Non-pigmented ciliary epithelial cell (primary cell): Measurements from ENCODE around the gene RNF152.
"Not testable (repeated sequence)": the region's sequence is repeated elsewhere in the genome, so short reads cannot be mapped to it uniquely, and the experiment has no call there.

ENCODE experiments used
- DNase-seq: peaks from one replicate; pipeline ENCODE4 v3.0.0-alpha.2; 2010; ENCODE audit warnings: low read depth

Gene RNF152

GRCh38 chr18:61821748-61822147 lies 71.1 kb downstream of the RNF152 start:
- DNase-seq = no peak

GRCh38 chr18:61820882-61821281 lies 71.9 kb downstream of the RNF152 start:
- DNase-seq = no peak

DNA sequence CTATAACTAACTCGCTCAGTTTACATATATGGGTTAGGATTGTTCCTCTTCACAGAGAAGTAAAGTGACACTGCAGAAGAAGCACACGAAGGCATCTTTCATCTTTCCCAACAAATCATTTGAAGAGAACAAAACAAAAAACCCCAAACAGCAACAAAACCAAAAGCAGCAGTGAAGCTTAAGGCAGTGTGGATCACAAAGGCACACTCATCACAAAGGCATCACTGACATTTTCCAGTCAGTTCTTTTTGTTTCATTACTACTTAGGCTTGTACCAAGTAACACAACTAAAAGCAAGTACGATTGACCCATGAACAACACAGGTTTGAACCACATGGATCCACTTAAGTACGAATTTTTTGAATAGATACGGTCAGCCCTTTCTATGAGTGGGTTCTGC lies 75.7 kb downstream of the RNF152 start:
- DNase-seq = peak; percentile 19

DNA sequence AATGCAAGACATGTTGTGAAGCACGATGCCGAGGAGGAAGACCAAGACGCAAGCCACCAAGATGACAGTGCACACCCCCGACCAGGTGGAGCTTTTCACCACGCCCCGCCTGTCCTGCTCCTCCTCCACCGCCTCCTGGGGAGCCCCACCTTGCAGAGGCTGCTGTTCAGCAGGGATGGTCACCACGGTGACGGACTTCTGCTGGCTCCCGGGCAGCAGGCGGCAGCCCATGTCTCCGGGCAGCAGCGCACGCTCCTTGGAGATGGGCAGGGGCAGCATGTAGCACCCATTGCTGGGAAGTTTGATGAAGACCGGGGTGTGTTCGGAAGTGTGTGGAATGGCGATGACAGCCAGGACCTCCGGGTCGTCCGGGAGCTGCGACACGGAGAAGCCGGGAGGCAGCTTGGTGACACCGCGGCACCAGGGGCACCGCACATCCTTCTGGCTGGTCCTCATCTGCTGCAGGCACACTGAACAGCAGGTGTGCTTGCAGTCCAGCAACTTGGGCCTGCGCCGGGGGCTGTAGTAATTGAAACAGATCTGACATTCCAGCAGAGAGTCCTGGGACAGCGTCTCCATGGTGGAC lies 76.8 kb downstream of the RNF152 start:
- DNase-seq = no peak

GRCh38 chr18:61808286-61808685 lies 84.5 kb downstream of the RNF152 start:
- no peak for DNase-seq

- DNase-seq = no peak
These were observed 89.4 kb downstream of the RNF152 start for GRCh38 chr18:61803393-61803792.

- DNase-seq = no peak
These were observed 94.9 kb downstream of the RNF152 start for GRCh38 chr18:61797696-61798590.

DNA sequence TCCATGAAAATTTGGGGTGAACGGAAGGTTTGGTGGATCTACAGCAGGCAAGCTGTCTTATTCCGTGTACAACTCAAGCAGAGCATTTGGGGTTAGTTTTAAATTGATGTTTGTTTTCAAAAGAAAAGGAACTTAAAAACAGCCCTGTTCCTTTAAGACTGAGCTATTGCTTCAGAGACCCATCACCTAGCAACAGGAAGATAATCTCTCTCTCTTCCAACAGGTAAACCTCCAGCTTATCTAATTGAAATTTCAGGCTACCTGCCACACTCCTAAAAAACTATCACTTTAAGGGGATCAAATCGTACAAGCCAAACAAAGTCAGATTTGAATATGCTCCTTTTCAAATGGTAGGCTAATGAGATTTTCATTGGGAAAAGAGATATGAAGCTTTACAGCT lies 101.8 kb downstream of the RNF152 start:
- DNase-seq = no peak

DNA sequence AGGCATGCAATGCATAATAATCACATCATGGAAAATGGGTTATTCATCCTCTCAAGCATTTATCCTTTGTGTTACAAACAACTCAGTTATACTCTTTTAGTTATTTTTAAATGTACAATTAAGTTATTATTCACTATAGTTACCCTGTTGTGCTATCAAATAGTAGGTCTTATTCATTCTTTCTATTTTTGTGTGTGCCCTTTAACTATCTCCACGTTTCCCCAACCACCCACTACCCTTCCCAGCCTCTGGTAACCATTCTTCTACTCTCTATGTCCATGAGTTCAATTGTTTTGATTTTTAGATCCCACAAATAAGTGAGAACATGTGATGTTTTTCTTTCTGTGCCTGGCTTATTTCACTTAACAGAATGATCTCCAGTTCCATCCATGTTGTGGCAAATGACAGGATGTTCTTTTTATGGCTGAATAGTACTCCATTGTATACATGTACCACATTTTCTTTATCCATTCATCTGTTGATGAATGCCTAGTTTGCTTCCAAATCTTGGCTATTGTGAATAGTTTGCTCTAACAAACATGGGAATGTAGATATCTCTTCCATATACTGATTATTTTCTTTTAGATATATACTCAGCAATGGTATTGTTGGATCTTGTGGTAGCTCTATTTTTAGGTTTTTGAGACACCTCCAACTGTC lies 105.7 kb downstream of the RNF152 start:
- not testable (repeated sequence) for DNase-seq

DNA sequence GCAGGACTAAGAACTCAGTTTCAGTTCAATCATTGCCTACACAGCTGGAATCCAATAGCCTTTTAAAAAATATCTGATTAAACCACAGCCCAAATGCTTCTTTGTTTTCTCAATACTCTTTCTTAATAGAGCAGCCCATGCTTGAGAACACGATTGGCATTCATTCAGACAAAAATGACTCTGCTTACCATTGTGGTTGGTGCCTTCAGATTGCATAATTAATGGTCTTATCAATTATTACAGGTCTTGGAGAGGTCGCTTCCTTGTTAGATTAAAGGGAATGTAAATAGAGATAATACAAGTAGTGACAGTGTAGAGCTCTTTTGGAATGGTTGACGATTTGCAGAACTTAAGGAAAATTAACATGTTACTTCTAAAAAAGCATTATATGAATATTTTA lies 107.2 kb downstream of the RNF152 start:
- DNase-seq = no peak

- DNase-seq = no peak
These were observed 108.0 kb downstream of the RNF152 start for GRCh38 chr18:61784834-61785233.

DNA sequence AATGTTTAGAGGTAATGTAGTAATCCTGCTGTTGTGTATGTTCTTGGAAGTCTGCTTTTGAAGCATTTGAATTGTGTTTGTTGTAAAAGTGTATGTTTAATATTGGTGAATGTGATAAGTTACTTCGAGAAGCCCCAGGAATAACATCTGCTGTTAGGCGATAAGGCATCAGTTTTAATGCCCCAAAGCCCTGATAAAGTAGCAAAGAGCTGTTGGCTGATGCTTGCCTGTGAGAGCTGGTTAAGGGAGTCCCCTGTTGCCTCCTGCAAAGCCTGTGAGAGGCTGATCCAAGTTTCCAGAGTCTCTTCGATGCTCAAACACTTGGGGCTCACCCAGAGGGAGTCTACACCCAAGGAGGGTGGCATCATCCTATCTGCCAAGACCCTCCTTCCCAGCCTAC lies 110.3 kb downstream of the RNF152 start:
- DNase-seq = no peak

- DNase-seq = not testable (repeated sequence)
These were observed 116.6 kb downstream of the RNF152 start for GRCh38 chr18:61776201-61776600.

- no peak for DNase-seq
These were observed 118.0 kb downstream of the RNF152 start for GRCh38 chr18:61774846-61775245.

GRCh38 chr18:61772293-61772848 lies 120.4 kb downstream of the RNF152 start:
- no peak for DNase-seq

DNA sequence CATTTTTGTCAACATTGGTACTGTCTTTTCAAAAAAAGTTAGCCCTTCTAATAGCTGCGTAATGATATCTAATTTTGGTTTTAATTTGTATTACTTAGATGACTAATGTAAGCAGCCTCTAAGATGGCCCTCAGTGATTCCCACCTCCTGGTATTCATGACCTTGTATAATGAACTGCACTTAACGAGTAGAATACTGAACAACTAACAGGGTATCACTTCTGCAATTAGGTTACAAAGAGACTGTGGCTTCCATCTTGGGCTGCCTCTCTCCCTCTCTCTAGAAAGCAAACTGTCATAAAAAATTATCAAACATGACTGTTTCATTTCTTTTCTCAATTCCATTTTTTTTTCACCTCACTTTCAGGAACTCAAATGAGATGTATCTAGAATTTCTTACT lies 120.9 kb downstream of the RNF152 start:
- DNase-seq = no peak

GRCh38 chr18:61770279-61770678 lies 122.5 kb downstream of the RNF152 start:
- DNase-seq = no peak

DNA sequence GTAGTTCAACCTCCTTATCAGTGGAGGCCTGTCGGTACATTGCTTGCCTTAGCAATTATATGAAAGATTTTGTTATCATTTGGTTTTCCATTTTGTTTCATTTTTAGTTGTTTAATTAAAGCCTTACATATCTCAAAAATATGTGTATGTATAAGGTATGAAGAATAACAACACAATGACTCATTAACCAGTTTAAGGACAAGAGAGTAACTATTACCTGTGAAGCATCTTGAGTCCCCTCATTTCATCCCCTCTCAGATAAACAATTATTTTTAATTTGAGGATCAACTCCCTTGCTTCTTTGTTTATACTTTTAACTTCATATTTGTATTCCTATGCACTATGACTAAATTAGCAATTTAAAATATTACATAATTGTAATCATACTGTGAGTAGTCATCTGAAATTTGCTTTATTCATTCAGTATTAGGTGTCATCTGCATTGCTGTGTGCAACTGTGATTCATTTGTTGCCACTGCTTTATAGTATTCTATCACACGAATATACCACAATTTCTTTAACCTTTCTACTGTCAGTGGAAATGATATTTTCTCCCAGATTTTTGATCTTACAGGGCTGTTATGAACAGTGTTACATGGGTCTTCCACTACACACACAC lies 126.4 kb downstream of the RNF152 start:
- no peak for DNase-seq

GRCh38 chr18:61765097-61765496 lies 127.7 kb downstream of the RNF152 start:
- peak; percentile 55 for DNase-seq

GRCh38 chr18:61764381-61764780 lies 128.4 kb downstream of the RNF152 start:
- no peak for DNase-seq

GRCh38 chr18:61761875-61762274 lies 130.9 kb downstream of the RNF152 start:
- DNase-seq = no peak
